NT2/D1 (cell line): ENCODE results near the gene TMEM35A.

Source experiments
- DNase-seq: peaks from one replicate; pipeline ENCODE4 v3.0.0-alpha.2; 2011; ENCODE audit warnings: low read depth, low spot score
- H3K27me3 ChIP-seq: 2 replicates; pipeline ENCODE4 v1.6.0; 2011; ENCODE audit warnings: mild to moderate bottlenecking; ENCODE audit not compliant: insufficient read length, insufficient read depth
- H3K36me3 ChIP-seq: 2 replicates; pipeline ENCODE4 v1.6.1; 2011; ENCODE audit warnings: mild to moderate bottlenecking, low read length, mixed read lengths; ENCODE audit not compliant: insufficient read depth, insufficient read length
- H3K4me1 ChIP-seq: 2 replicates; pipeline ENCODE4 v1.5.1; 2011; ENCODE audit not compliant: insufficient read depth, insufficient read length
- H3K4me3 ChIP-seq: 2 replicates; pipeline ENCODE4 v1.5.1; 2011; ENCODE audit warnings: low read depth; ENCODE audit not compliant: insufficient read length
- H3K9ac ChIP-seq: 2 replicates; pipeline ENCODE4 v1.6.0; 2011; ENCODE audit warnings: low read depth; ENCODE audit not compliant: insufficient read length
- H3K9me3 ChIP-seq: 2 replicates; pipeline ENCODE4 v1.5.1; 2011; ENCODE audit warnings: mild to moderate bottlenecking, low read length; ENCODE audit not compliant: insufficient read depth
- SUZ12 ChIP-seq: IDR thresholded peaks from 2 replicates; pipeline ENCODE4 v1.6.1; 2011; ENCODE audit not compliant: insufficient read length, insufficient read depth; ENCODE audit errors: extremely low read depth
- YY1 ChIP-seq: IDR thresholded peaks from 2 replicates; pipeline ENCODE4 v1.6.1; 2011; ENCODE audit not compliant: insufficient read length, insufficient read depth
- ZNF274 ChIP-seq: IDR thresholded peaks from 2 replicates; pipeline ENCODE4 v1.6.1; 2011; ENCODE audit warnings: mild to moderate bottlenecking, low read depth, low read length

TMEM35A gene

DNA sequence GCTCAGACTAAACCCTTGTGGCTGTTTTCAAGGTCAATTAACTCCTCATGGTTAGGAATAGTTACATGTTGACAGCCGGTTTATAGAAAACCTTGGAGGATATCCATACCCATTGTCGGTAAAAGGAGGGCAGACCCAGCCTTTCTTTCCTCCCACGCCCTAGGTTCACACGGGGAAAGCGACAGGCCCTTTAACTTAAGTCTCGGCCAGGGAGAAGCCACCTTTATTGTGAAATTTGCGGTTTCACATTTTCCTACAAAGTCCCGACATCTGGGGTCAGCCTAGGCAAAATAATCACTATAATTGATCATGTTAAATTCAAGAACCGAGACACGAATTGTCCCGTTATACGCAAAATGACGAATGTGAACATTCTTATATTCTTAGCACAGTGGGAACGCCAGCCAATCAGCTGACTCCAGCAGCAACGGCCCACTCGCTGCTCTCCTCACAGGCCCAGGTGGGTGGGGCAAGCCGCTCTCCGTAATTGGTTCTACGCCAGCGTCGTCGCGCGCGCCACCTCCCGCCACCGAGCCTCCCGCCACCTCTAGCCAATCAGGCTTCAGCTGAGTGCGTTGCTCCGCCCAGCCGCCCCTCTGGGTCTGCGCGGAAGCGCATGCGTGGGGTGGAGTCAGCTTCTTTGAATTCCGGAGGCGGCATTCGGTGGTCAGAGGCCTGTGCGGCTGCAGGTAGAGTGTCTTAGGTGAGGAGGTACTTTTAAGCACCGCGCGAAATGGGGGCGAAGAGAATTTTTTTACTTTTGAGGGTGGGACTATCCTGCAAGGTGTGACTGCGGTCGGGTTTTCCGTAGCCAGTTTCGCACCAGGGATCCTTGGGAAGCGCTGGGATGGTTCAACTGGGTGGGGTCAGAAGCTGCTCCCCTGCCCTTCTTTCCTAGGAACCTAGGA, 19.1 kb downstream of the TMEM35A start, which contains the start of gene CENPI:
Gene CENPI, plus strand, starts transcription at position 659 of the 908 bp plus-strand sequence. CDS start 2,867 bp downstream, outside the sequence.
- TF ChIP-seq YY1 (no peak), ZNF274 (no peak), SUZ12 (no peak)
- Histone ChIP-seq H3K9me3 (no peaks in the 10 kb centered on the region), H3K9ac (peak within 1 kb of the TSS; percentile 90), H3K4me1 (no peaks in the 10 kb centered on the region), H3K4me3 (peak within 1 kb of the TSS; percentile 79), H3K27me3 (no peaks in the 10 kb centered on the region), H3K36me3 (peaks cover 35% of the 10 kb centered on the region)
- peak; percentile 93 for DNase-seq

DNA sequence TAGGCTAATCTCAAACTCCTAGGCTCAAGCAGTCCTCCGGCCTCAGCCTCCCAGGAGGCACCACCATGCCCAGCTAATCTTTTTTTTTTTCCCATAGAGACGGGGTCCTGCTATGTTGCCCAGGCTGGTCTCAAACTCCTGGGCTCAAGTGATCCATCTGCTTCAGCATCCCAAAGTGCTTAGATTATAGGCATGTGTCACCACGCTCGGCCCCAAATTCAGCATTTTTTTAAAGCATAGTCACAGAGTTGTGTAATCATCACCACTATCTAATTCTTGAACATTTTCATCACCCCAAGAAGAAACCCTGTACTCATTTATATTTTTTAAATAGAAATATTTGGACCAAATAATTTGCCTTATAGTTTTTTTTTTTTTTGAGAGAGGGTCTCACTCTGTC, 29.6 kb downstream of the TMEM35A start:
- H3K27me3 ChIP-seq, result no peaks in the 10 kb centered on the region
- no peak overlapping the region for H3K9ac ChIP-seq
- H3K9me3 ChIP-seq, result no peaks in the 10 kb centered on the region
- H3K36me3 ChIP-seq, result peaks cover 64% of the 10 kb centered on the region
- H3K4me1 ChIP-seq, result no peaks in the 10 kb centered on the region
- no peak overlapping the region for H3K4me3 ChIP-seq
- DNase-seq, result no peak
- TF ChIP-seq ZNF274 (no peak), SUZ12 (no peak), YY1 (no peak)

DNA sequence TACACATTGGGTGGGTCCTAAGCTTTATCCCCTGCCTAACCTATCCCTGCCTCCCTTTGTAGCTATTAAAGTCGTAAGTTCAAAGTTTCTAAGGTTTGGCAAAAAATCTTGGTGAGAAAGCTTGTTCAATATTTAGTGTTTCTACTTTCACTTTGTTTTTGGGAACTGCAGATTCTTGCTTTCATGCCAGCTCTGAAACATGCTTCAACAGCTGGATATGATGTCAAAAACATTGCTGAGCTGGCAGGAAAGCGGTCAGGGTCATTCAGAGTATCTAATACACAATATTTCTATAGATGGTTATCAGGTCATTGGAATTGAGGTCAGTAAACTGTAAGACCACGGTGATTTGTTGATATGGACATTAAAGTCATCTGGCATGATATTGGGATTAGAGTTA, 39.0 kb downstream of the TMEM35A start:
- TF ChIP-seq SUZ12 (no peak), YY1 (no peak), ZNF274 (no peak)
- peaks cover 45% of the 10 kb centered on the region for H3K36me3 ChIP-seq
- no peak for DNase-seq
- H3K4me1 ChIP-seq, result no peaks in the 10 kb centered on the region
- H3K4me3 ChIP-seq, result no peak overlapping the region
- H3K9me3 ChIP-seq, result no peaks in the 10 kb centered on the region
- H3K27me3 ChIP-seq, result no peaks in the 10 kb centered on the region
- H3K9ac ChIP-seq, result no peak overlapping the region

DNA sequence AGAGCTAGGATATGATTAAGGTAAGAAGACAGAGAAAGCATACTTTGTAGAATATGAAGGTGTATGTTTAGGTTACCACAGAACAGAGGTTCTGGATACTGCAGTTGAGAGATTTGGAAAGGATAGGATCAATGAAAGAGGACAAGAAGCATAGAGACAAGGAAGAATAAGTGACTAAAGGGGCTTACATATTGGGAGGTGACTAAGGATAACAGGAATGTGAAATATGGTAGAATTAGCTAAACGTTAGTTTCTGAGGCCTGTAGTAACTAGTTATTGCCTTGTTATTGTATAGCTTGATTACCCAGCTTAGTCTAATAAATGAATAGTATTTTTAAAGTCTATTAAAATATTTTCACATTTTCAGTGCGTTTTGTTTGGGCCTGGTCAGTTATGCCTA, 57.6 kb downstream of the TMEM35A start:
- no peak for DNase-seq
- no peak overlapping the region for H3K9ac ChIP-seq
- TF ChIP-seq YY1 (no peak), SUZ12 (no peak), ZNF274 (no peak)
- peaks cover 60% of the 10 kb centered on the region for H3K36me3 ChIP-seq
- no peak overlapping the region for H3K4me3 ChIP-seq
- H3K9me3 ChIP-seq, result no peaks in the 10 kb centered on the region
- H3K4me1 ChIP-seq, result no peaks in the 10 kb centered on the region
- H3K27me3 ChIP-seq, result no peaks in the 10 kb centered on the region
